SK-N-SH (cell line): ENCODE measurements around the gene ADAMTSL1. TPM values are rescaled to one million over a fixed set of nuclear protein-coding genes. Genes with fewer than 3 reads are reported as not detected.
A peak's percentile ranks its signal among the peaks of the same experiment; 100 is the strongest.

Experiments used
- CTCF ChIA-PET: fragments of 300-600, 350-600 bp; formaldehyde crosslinking; extraction: SDS; loops from one replicate; lab custom pipeline; 2021; lab: Yijun Ruan, JAX
- POLR2A ChIA-PET: fragments of 350-600 bp; sonication (Branson Sonifier 250); formaldehyde crosslinking; extraction: SDS; loops from one replicate; lab custom pipeline; 2020; ENCODE audit warnings: antibody characterized with exemption, inconsistent platforms; lab: Yijun Ruan, JAX
- DNase-seq: peaks from one replicate; pipeline ENCODE4 v3.0.0; 2012
- H2AFZ ChIP-seq: fragments of 200-600 bp; sonication (generic); 2 replicates; pipeline ENCODE4 v1.8.1; 2016; ENCODE audit warnings: antibody characterized with exemption, mild to moderate bottlenecking, low read depth
- H3F3A ChIP-seq: fragments of 200-600 bp; sonication (generic); replicated peaks from 2 replicates; pipeline ENCODE3; 2016; ENCODE audit warnings: antibody characterized with exemption, mild to moderate bottlenecking; ENCODE audit not compliant: insufficient read depth
- H3K27ac ChIP-seq, 2 experiments: fragments of 200-500 bp in 1 of 2; fragments of 200-600 bp in 1 of 2; sonication (Bioruptor generic) in 1 of 2; sonication (generic), shearing (Covaris generic) in 1 of 2; 2 replicates each; pipeline versions ENCODE4 v1.5.1 to v1.6.1; 2014 to 2016; ENCODE audit warnings: low read depth in 2 of 2, inconsistent platforms in 1 of 2, low read length in 1 of 2, mild to moderate bottlenecking in 1 of 2, mixed read lengths in 1 of 2
- H3K27me3 ChIP-seq: fragments of 200-600 bp; sonication (generic), shearing (Covaris generic); 2 replicates; pipeline ENCODE4 v1.6.1; 2016; ENCODE audit warnings: mixed run types; ENCODE audit not compliant: insufficient read depth
- H3K36me3 ChIP-seq, 2 experiments: fragments of 200-500 bp in 1 of 2; fragments of 200-600 bp in 1 of 2; sonication (Bioruptor generic) in 1 of 2; sonication (generic) in 1 of 2; replicated peaks in 1 of 2; 2 replicates each; pipeline versions ENCODE3 to v1.5.1; 2014 to 2016; ENCODE audit warnings: low read length in 1 of 2, mild to moderate bottlenecking in 1 of 2; ENCODE audit not compliant: insufficient read depth in 2 of 2, control insufficient read depth in 1 of 2
- H3K4me1 ChIP-seq, 2 experiments: fragments of 200-500 bp in 1 of 2; fragments of 200-600 bp in 1 of 2; sonication (Bioruptor generic) in 1 of 2; sonication (generic), shearing (Covaris generic) in 1 of 2; 2 replicates each; pipeline versions ENCODE4 v1.5.1 to v1.6.1; 2014 to 2016; ENCODE audit warnings: low read depth in 1 of 2, low read length in 1 of 2, mixed run types in 1 of 2; ENCODE audit not compliant: insufficient read depth in 2 of 2, control insufficient read depth in 1 of 2
- H3K4me2 ChIP-seq: fragments of 200-600 bp; sonication (generic), shearing (Covaris generic); 2 replicates; pipeline ENCODE4 v1.6.1; 2017; ENCODE audit warnings: mixed run types
- H3K4me3 ChIP-seq, 2 experiments: fragments of 200-500 bp in 1 of 2; fragments of 200-600 bp in 1 of 2; sonication (Bioruptor generic) in 1 of 2; sonication (generic), shearing (Covaris generic) in 1 of 2; 2 replicates each; pipeline versions ENCODE4 v1.5.1 to v1.8.1; 2014 to 2016; ENCODE audit warnings: low read depth in 2 of 2, inconsistent platforms in 1 of 2, low read length in 1 of 2, mild to moderate bottlenecking in 1 of 2, mixed read lengths in 1 of 2, moderate library complexity in 1 of 2
- H3K79me2 ChIP-seq: fragments of 200-600 bp; sonication (generic); 2 replicates; pipeline ENCODE4 v1.8.1; 2017; ENCODE audit warnings: mild to moderate bottlenecking; ENCODE audit not compliant: insufficient read depth
- H3K9ac ChIP-seq: fragments of 200-600 bp; sonication (generic); 2 replicates; pipeline ENCODE4 v1.6.1; 2017; ENCODE audit warnings: mixed run types
- H3K9me2 ChIP-seq: fragments of 200-600 bp; sonication (generic); 2 replicates; pipeline ENCODE4 v1.6.1; 2017; ENCODE audit warnings: mixed run types
- H3K9me3 ChIP-seq: fragments of 200-600 bp; sonication (generic); 2 replicates; pipeline ENCODE4 v1.6.1; 2017; ENCODE audit warnings: mixed run types, mild to moderate bottlenecking, moderate library complexity
- H4K20me1 ChIP-seq: fragments of 200-600 bp; sonication (generic); 2 replicates; pipeline ENCODE4 v1.6.1; 2017; ENCODE audit warnings: mild to moderate bottlenecking, mixed run types; ENCODE audit not compliant: insufficient read depth
- ELF1 ChIP-seq: IDR thresholded peaks from 2 replicates; pipeline ENCODE4 v1.4.0; 2012
- MEF2A ChIP-seq: IDR thresholded peaks from 2 replicates; pipeline ENCODE4 v1.4.0; 2012; ENCODE audit warnings: low read depth, borderline replicate concordance
- NRF1 ChIP-seq: IDR thresholded peaks from 2 replicates; pipeline ENCODE4 v1.6.1; 2012; ENCODE audit warnings: low read depth, mild to moderate bottlenecking, low read length
- POLR2AphosphoS5 ChIP-seq: IDR thresholded peaks from 2 replicates; pipeline ENCODE4 v1.6.1; 2012; ENCODE audit warnings: low read depth, low read length
- REST ChIP-seq: IDR thresholded peaks from 2 replicates; pipeline ENCODE4 v1.6.1; 2012; ENCODE audit warnings: mild to moderate bottlenecking, low read depth, low read length, moderate library complexity
- TCF12 ChIP-seq: IDR thresholded peaks from 2 replicates; pipeline ENCODE4 v1.4.0; 2012
- ZBTB33 ChIP-seq: IDR thresholded peaks from 2 replicates; pipeline ENCODE4 v1.4.0; 2012; ENCODE audit warnings: low read depth, borderline replicate concordance
- WGBS: methylation state at CpG from one replicate; pipeline ENCODE4 v1.1.6; 2017; ENCODE audit warnings: low lambda C conversion rate; 5-methylcytosine and 5-hydroxymethylcytosine counted together
- polyA plus RNA-seq, 3 experiments: library from polyadenylated mRNA; depleted of rRNA; stranded (reverse); fragments of >200 nt; gene quantifications; 2 replicates each; pipeline ENCODE4 v1.2.3, GENCODE V29; 2012

The ADAMTSL1 gene
- polyA plus RNA-seq, 1 of the 3 experiments (the other 2 are of a cell fraction), result 114 TPM

- 90% methylated on average over 10 of the region's 11 CpGs for whole genome bisulfite sequencing
- CTCF ChIA-PET, result interaction anchor here (1.4 kb wide), 1 partner anchor 33 kb away, joined by 3 read pairs; no protein-coding TSS in a partner anchor
Observed at GRCh38 chr9:18622186-18622836, 148.4 kb downstream of the ADAMTSL1 start.

GRCh38 chr9:18623221-18624079 is 149.5 kb downstream of the ADAMTSL1 start:
- H3K9me2 ChIP-seq, result no peaks in the 10 kb centered on the region
- no peak overlapping the region for H3K9ac ChIP-seq
- 73% methylated on average over 3 of the region's 4 CpGs for WGBS
- peaks cover 7% of the 10 kb centered on the region; the same call in 1 of the 2 replicates for H3K9me3 ChIP-seq
- DNase-seq, result no peak
- H3K36me3 ChIP-seq, result peaks cover 6 to 75% of the 10 kb centered on the region in 2 experiments
- ChIA-PET POLR2A (no interaction called here), CTCF (interaction anchor here (1.4 kb wide), 1 partner anchor 32 kb away, joined by 3 read pairs; no protein-coding TSS in a partner anchor)
- H2AFZ ChIP-seq, result no peak overlapping the region
- H3K27me3 ChIP-seq, result no peaks in the 10 kb centered on the region
- H3K79me2 ChIP-seq, result peaks cover 67% of the 10 kb centered on the region
- no peak overlapping the region for H3K4me2 ChIP-seq
- H4K20me1 ChIP-seq, result no peaks in the 10 kb centered on the region
- peak overlapping the region; percentile 16 to 35; a peak in 3 of 4 replicates for H3K27ac ChIP-seq
- peaks cover 29% of the 10 kb centered on the region for H3F3A ChIP-seq
- no peak overlapping the region for H3K4me3 ChIP-seq
- H3K4me1 ChIP-seq, result no peaks in the 10 kb centered on the region; a peak in 2 of 4 replicates
- no peak for TF ChIP-seq MEF2A
- TF ChIP-seq TCF12, result 0 out of 2 replicates have a peak, but pooled peaks have one; percentile 17
- TF ChIP-seq NRF1, result no peak
- no peak for TF ChIP-seq POLR2AphosphoS5

More at GRCh38 chr9:18622186-18622836, 148.4 kb downstream of the ADAMTSL1 start:
- H3K79me2 ChIP-seq, result peaks cover 62% of the 10 kb centered on the region
- no peak overlapping the region for H3K4me2 ChIP-seq
- no peak overlapping the region for H2AFZ ChIP-seq
- H3K4me3 ChIP-seq, result no peak overlapping the region
- TF ChIP-seq ELF1, result no peak
- H4K20me1 ChIP-seq, result no peaks in the 10 kb centered on the region
- H3K9me2 ChIP-seq, result no peaks in the 10 kb centered on the region
- POLR2A ChIA-PET, result no interaction called here
- H3K27me3 ChIP-seq, result no peaks in the 10 kb centered on the region
- no peaks in the 10 kb centered on the region; a peak in 2 of 4 replicates for H3K4me1 ChIP-seq
- H3K9me3 ChIP-seq, result peaks cover 3% of the 10 kb centered on the region; the same call in 1 of the 2 replicates
- H3F3A ChIP-seq, result peaks cover 34% of the 10 kb centered on the region
- H3K36me3 ChIP-seq, result peaks cover 6 to 65% of the 10 kb centered on the region in 2 experiments
- DNase-seq, result no peak
- no peak overlapping the region for H3K9ac ChIP-seq
- no peak overlapping the region for H3K27ac ChIP-seq

GRCh38 chr9:18626046-18626698 is 152.2 kb downstream of the ADAMTSL1 start:
- no peak overlapping the region for H3K27ac ChIP-seq
- no peaks in the 10 kb centered on the region; a peak in 2 of 4 replicates for H3K4me1 ChIP-seq
- no peaks in the 10 kb centered on the region for H4K20me1 ChIP-seq
- CTCF ChIA-PET, result interaction anchor here (0.8 to 1.3 kb wide), 4 partner anchors 17 to 371 kb away, joined by 3 read pairs; no protein-coding TSS in a partner anchor
- H3K4me3 ChIP-seq, result no peak overlapping the region
- TF ChIP-seq REST (peak; percentile 67; the same call in 1 of the 2 replicates), ZBTB33 (no peak)
- peaks cover 71% of the 10 kb centered on the region for H3K79me2 ChIP-seq
- H3K9me3 ChIP-seq, result peaks cover 7% of the 10 kb centered on the region; the same call in 1 of the 2 replicates
- 87% methylated on average over 2 of the region's 2 CpGs for WGBS
- H3K9me2 ChIP-seq, result no peaks in the 10 kb centered on the region
- H3K9ac ChIP-seq, result no peak overlapping the region
- peaks cover 29% of the 10 kb centered on the region for H3F3A ChIP-seq
- no peaks in the 10 kb centered on the region for H3K27me3 ChIP-seq
- H3K36me3 ChIP-seq, result peaks cover 6 to 69% of the 10 kb centered on the region in 2 experiments
- no peak overlapping the region for H2AFZ ChIP-seq
- POLR2A ChIA-PET, result no interaction called here
- H3K4me2 ChIP-seq, result no peak overlapping the region
- no peak for DNase-seq
